Stimulated activated CD4-positive, alpha-beta T cell treated with anti-CD3 and anti-CD28 coated beads, Interleukin-15, amount 100 ng/mL, for 24 hours (primary cell): ENCODE results near the gene COL11A1.

Experiments used
- DNase-seq: peaks from one replicate; pipeline ENCODE4 v3.0.0-alpha.2; 2020

COL11A1 gene

GRCh38 chr1:102896771-102897170 is 211.6 kb downstream of the COL11A1 start:
- DNase-seq, result no peak

- no peak for DNase-seq
Observed at GRCh38 chr1:102896286-102896685, 212.0 kb downstream of the COL11A1 start.

- no peak for DNase-seq
Observed at GRCh38 chr1:102891868-102892625, 216.3 kb downstream of the COL11A1 start.

GRCh38 chr1:102886638-102887037 is 221.7 kb downstream of the COL11A1 start:
- no peak for DNase-seq

GRCh38 chr1:102884238-102884637 is 224.1 kb downstream of the COL11A1 start:
- no peak for DNase-seq

- no peak for DNase-seq
Observed at GRCh38 chr1:102879439-102879993, 228.8 kb downstream of the COL11A1 start.

GRCh38 chr1:102875756-102876155 is 232.6 kb downstream of the COL11A1 start:
- no peak for DNase-seq

DNA sequence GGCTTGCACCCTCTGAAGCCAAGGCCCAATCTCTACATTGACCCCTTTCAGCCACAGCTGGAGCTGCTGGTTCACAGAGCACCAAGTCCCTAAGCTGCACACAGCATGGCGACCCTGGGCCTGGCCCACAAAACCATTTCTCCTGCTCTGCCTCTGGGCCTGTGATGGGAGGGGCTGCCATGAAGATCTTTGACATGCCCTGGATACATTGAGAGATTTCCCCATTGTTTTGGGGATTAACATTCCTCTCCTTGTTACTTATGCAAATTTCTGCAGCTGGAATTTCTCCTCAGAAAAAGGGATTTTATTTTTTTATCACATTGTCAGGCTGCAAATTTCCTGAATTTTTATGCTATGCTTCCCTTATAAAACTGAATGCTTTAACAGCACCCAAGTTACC is 235.8 kb downstream of the COL11A1 start:
- no peak for DNase-seq

DNA sequence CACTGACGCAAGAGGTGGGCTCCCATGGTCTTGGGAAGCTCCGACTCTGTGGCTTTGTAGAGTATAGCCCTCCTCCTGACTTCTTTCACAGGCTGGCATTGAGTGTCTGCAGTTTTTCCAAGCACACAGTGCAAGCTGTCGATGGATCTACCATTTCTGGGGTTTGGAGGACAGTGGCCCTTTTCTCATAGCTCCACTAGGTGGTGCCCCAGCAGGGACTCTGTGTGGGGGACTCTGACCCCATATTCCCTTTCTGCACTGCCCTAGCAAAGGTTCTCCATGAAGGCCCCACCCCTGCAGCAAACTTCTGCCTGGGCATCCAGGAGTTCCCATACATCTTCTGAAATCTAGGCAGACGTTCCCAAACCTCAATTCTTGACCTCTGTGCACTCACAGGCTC is 236.2 kb downstream of the COL11A1 start:
- no peak for DNase-seq

DNA sequence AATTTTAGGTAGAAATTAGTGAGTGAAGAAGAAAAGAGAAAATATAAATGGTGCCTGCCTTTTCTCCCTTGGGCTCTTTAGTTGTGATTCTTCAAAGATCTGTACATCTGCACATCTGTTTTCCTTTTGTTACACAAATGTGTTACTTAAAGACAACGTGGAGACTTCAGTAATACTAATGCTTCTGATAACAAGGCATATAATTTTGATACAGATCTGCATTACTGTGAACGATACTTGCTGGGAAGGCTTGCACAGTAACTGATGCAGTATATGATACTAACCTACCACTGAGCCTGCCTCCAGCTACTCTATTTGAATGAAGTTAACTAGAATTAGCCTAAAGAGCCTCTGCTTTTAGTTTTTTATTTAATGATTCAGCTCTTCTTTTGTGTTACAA is 244.6 kb downstream of the COL11A1 start:
- DNase-seq, result no peak

- DNase-seq, result no peak
Observed at GRCh38 chr1:102861247-102861646, 247.1 kb downstream of the COL11A1 start.

GRCh38 chr1:102858695-102859094 is 249.6 kb downstream of the COL11A1 start:
- no peak for DNase-seq

- no peak for DNase-seq
Observed at GRCh38 chr1:102857251-102857650, 251.1 kb downstream of the COL11A1 start.

DNA sequence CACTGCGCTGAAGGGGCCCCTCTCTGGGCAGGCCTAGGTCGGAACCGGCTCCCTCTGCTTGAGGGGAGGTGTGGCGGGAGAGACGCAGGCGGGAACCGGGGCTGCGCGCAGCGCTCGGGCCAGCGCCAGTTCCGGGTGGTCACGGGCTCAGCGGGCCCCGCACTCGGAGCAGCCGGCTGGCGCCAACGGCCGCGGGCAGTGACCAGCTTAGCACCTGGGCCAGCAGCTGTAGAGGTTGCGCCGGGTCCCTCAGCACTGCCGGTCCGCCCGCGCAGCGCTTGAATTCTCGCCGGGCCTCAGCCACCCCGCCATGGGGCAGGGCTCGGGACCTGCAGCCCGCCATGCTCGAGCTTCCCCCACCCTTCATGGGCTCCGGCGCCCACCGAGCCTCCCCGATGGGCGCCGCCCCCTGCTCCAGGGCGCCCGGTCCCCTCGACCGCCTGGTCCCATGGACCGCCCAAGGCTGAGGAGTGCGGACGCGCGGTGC is 254.6 kb downstream of the COL11A1 start:
- no peak for DNase-seq

GRCh38 chr1:102853136-102853535 is 255.2 kb downstream of the COL11A1 start:
- DNase-seq, result no peak

DNA sequence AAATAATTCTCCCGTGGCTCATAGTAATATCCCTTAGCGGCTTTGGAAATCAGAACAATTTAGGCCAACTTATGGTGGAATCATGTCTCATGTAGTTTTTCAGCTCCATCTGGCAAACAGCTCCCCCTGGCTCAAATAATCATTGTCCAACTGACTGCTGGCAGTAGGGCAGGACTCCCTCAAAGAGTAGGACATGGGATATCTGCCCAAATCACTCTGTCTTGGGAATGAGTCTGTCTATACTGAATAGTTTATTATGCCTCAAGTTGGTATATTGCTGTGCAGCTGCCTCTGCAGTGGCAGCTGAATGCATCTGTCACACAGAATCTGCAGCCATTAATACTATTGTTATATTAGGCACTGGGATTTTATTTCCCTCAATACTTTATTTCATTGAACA is 255.7 kb downstream of the COL11A1 start:
- DNase-seq, result no peak

DNA sequence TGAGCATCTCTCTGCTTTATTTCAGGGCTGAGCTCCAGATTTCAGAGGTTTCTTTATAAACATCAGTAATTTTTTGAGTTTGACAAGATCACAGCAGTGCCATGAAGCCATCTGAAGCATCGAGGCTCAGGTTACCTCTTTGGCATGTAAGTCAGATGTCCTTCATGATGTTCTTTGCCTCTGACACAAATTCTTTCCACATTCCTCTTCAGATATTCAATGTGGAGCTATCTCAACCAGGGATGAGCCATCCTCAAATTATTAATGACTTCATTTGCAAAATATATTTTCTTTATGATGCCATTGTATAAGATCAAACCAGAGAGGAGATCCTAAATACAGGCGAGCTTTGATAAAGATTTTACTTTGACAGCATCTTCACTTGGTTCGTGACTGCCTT is 256.7 kb downstream of the COL11A1 start:
- DNase-seq, result no peak

DNA sequence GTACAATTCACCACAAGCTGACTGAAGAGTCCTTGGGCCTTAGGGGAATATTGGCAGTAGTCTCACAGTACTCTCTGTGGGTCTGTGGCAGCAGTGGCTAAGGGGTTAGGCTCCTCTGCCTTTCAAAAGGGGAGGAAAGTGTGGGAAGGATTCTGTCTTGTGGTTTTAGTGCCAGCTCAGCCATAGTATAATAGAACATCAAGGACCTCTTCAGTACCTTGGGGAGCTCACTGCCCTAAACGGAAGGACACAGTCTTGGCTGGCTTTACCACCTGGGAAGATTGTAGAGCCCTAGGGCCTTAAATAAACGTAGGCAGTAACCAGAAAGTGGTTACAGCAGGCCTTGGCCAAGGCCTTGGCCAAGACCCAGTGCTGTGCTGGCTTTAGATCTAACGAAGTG is 265.7 kb downstream of the COL11A1 start:
- no peak for DNase-seq

- no peak for DNase-seq
Observed at GRCh38 chr1:102840741-102841140, 267.6 kb downstream of the COL11A1 start.

DNA sequence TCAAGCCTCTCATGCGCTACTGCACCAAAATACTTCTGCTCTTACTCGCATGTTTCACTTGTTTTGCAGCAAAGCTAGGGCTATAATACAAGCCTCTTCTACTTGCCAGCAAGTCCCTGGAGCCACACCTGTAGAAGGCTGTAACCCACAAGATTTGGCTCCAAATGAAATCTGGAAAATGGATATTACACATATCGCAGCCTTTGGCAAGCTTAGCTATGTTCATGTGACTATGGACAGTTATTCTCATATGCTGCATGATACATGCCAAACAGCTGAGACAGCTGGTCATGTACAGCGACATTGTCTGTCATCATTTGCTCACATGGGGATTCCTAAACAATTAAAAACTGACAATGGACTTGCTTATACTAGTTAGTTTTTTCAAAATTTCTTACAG is 270.3 kb downstream of the COL11A1 start:
- no peak for DNase-seq

DNA sequence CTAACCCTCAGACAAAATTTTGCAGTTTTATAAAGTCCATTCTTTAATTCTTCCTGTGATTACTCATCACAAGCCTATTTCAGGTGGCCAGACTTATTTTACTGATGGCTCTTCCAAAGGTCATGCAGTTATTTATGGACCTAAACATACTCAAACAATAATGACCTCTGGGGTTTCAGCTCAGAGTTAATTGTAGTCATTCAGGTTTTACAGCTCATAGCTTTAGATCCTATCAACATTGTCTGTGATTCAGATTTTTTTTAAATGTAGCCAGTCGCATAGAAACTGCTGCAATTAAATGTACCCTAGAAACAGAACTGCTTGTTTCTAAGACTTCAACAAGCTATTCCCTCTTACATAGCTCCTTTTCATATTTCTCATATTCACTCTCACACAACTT is 270.8 kb downstream of the COL11A1 start:
- no peak for DNase-seq

- no peak for DNase-seq
Observed at GRCh38 chr1:102836991-102837390, 271.3 kb downstream of the COL11A1 start.

DNA sequence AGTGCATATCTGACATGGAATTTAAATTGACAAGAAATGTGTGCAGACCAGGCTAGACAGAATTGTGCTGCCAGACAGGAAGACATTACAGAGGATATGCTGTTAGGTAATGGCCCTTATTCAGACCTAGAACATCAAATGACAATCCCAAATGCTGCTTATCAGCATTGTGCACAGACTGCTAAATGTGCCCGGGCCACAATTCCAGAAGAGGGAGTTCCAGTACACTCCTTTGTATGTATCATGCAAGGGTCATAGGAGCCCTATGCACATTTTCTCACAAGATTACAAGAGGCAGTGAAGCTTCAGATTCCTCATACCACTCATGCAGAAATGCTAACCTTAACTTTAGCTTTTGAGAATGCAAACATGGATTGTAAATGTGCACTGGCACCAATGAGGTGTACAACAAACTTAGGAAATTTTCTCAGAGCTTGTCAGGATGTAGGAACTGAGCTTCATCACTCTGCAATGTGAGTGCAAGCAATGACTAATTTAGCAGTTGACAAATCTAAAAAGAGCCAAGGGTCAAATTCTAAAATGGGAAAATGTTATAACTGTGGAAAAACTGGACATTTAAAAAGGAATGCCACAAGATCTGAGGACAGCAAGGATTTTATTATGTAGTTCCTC is 273.5 kb downstream of the COL11A1 start:
- no peak for DNase-seq

- no peak for DNase-seq
Observed at GRCh38 chr1:102833151-102833550, 275.2 kb downstream of the COL11A1 start.
